C4-2B (cell line): ENCODE measurements around the gene PHKA2.

Source experiments
- ZFX ChIP-seq: fragments of 450-650 bp; IDR thresholded peaks from 2 replicates; pipeline ENCODE4 v1.6.1; 2017
- TF ChIP-seq, protein P1 (sequence below): fragments of 450-650 bp; conservative IDR thresholded peaks from 2 replicates; pipeline ENCODE4 v1.5.1; 2017; ENCODE audit warnings: mild to moderate bottlenecking

GRCh38 chrX:18937173-18937572 is 46.7 kb downstream of the PHKA2 start:
- TF ChIP-seq, protein P1, sequence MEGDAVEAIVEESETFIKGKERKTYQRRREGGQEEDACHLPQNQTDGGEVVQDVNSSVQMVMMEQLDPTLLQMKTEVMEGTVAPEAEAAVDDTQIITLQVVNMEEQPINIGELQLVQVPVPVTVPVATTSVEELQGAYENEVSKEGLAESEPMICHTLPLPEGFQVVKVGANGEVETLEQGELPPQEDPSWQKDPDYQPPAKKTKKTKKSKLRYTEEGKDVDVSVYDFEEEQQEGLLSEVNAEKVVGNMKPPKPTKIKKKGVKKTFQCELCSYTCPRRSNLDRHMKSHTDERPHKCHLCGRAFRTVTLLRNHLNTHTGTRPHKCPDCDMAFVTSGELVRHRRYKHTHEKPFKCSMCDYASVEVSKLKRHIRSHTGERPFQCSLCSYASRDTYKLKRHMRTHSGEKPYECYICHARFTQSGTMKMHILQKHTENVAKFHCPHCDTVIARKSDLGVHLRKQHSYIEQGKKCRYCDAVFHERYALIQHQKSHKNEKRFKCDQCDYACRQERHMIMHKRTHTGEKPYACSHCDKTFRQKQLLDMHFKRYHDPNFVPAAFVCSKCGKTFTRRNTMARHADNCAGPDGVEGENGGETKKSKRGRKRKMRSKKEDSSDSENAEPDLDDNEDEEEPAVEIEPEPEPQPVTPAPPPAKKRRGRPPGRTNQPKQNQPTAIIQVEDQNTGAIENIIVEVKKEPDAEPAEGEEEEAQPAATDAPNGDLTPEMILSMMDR: no peak
- TF ChIP-seq ZFX: no peak
